ENCODE results near the gene PCYT2. TPM values are rescaled to one million over a fixed set of nuclear protein-coding genes. Genes with fewer than 3 reads are reported as not detected.

PCYT2 gene
- total and polyA plus RNA-seq, 2 donors (not counting 1 experiment from before 2014, with no cell fraction given), result 33.4 to 34.9 TPM

GRCh38 chr17:81939218-81939617 lies 28.0 kb upstream of the PCYT2 start:
- TF ChIP-seq, protein P1, sequence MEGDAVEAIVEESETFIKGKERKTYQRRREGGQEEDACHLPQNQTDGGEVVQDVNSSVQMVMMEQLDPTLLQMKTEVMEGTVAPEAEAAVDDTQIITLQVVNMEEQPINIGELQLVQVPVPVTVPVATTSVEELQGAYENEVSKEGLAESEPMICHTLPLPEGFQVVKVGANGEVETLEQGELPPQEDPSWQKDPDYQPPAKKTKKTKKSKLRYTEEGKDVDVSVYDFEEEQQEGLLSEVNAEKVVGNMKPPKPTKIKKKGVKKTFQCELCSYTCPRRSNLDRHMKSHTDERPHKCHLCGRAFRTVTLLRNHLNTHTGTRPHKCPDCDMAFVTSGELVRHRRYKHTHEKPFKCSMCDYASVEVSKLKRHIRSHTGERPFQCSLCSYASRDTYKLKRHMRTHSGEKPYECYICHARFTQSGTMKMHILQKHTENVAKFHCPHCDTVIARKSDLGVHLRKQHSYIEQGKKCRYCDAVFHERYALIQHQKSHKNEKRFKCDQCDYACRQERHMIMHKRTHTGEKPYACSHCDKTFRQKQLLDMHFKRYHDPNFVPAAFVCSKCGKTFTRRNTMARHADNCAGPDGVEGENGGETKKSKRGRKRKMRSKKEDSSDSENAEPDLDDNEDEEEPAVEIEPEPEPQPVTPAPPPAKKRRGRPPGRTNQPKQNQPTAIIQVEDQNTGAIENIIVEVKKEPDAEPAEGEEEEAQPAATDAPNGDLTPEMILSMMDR (IDR thresholded peaks at IDR 0.05), result no peak
- no peak for TF ChIP-seq EZH2 (IDR thresholded peaks at IDR 0.05; ENCODE audit: borderline replicate concordance, insufficient read depth, low read depth, low read length, poor library complexity, severe bottlenecking)
- no peak overlapping the region for H2AFZ ChIP-seq (ENCODE audit: insufficient read depth, low read depth, low read length, poor library complexity, severe bottlenecking)
- intact Hi-C loops (cut with micrococcal nuclease), result no loop called here
- H3K27me3 ChIP-seq (replicated peaks in 1 of 4; ENCODE audit: control extremely low read depth in 1 of 4, control insufficient read depth in 3 of 4, insufficient read depth in 4 of 4, low read length in 3 of 4), result peaks cover 0 to 19% (median 2%) of the 10 kb centered on the region in 4 experiments
- no peaks in the 10 kb centered on the region for H3K36me3 ChIP-seq (replicated peaks in 1 of 2; ENCODE audit: control extremely low read depth in 1 of 2, control insufficient read depth in 1 of 2, extremely low read depth in 1 of 2, insufficient read depth in 2 of 2, low read length in 1 of 2)
- peaks cover 5% of the 10 kb centered on the region for H3K27me3 Mint-ChIP-seq
- peaks cover 11% of the 10 kb centered on the region for H3K4me1 Mint-ChIP-seq
- H3K9me3 Mint-ChIP-seq (ENCODE audit: insufficient read depth), result no peaks in the 10 kb centered on the region
- no peak overlapping the region for H3K4me3 ChIP-seq (ENCODE audit: control extremely low read depth in 1 of 5, extremely low read depth in 1 of 5, insufficient read depth in 1 of 5, low read depth in 2 of 5, low read length in 4 of 5)
- POLR2A ChIA-PET, result no interaction called here
- no peak for DNase-seq
- 55% methylated on average over 15 of the region's 15 CpGs for WGBS (ENCODE audit: insufficient coverage)
- no peak overlapping the region for H3K4me2 ChIP-seq (replicated peaks; ENCODE audit: low read depth, low read length, poor library complexity, severe bottlenecking)
- CTCF ChIA-PET, result interaction anchor here (0.6 kb wide), 1 partner anchor 14 kb away, joined by 3 read pairs; no protein-coding TSS in a partner anchor
- H3K27ac Mint-ChIP-seq, result no peak overlapping the region
- no peak overlapping the region for H3K4me3 Mint-ChIP-seq
- H3K9me3 ChIP-seq (ENCODE audit: control extremely low read depth in 1 of 3, control insufficient read depth in 2 of 3, insufficient read depth in 1 of 3, low read length in 2 of 3), result no peaks in the 10 kb centered on the region
- H3K27ac ChIP-seq (ENCODE audit: low read length in 2 of 2), result no peak overlapping the region
- H3K4me1 ChIP-seq (ENCODE audit: control insufficient read depth in 2 of 2, insufficient read depth in 2 of 2, low read length in 2 of 2), result peaks cover 10 to 18% of the 10 kb centered on the region in 2 donors
- no peak overlapping the region for H3K9ac ChIP-seq (ENCODE audit: low read length)
- no peaks in the 10 kb centered on the region for H4K20me1 ChIP-seq (ENCODE audit: control insufficient read depth, insufficient read depth, low read length, poor library complexity, severe bottlenecking)
- no peaks in the 10 kb centered on the region for H3K79me2 ChIP-seq (ENCODE audit: control insufficient read depth, insufficient read depth, low read length)
- ATAC-seq (ENCODE audit: low read depth), result no peak

GRCh38 chr17:81935709-81936084 lies 24.5 kb upstream of the PCYT2 start:
- peaks cover 0 to 5% (median under 1%) of the 10 kb centered on the region in 4 experiments for H3K27me3 ChIP-seq (replicated peaks in 1 of 4; ENCODE audit: control extremely low read depth in 1 of 4, control insufficient read depth in 3 of 4, insufficient read depth in 4 of 4, low read length in 3 of 4)
- POLR2A ChIA-PET, result interaction anchor here (0.9 kb wide), 1 partner anchor 8 kb away, joined by 3 read pairs; the partner anchor contains the start of gene MAFG
- H3K27me3 Mint-ChIP-seq, result peaks cover 12% of the 10 kb centered on the region
- H4K20me1 ChIP-seq (ENCODE audit: control insufficient read depth, insufficient read depth, low read length, poor library complexity, severe bottlenecking), result no peaks in the 10 kb centered on the region
- H3K36me3 ChIP-seq (replicated peaks in 1 of 2; ENCODE audit: control extremely low read depth in 1 of 2, control insufficient read depth in 1 of 2, extremely low read depth in 1 of 2, insufficient read depth in 2 of 2, low read length in 1 of 2), result no peaks in the 10 kb centered on the region
- H3K9me3 Mint-ChIP-seq (ENCODE audit: insufficient read depth), result no peaks in the 10 kb centered on the region
- no peak overlapping the region for H3K27ac Mint-ChIP-seq
- H3K9ac ChIP-seq (ENCODE audit: low read length), result no peak overlapping the region
- no peak overlapping the region for H3K27ac ChIP-seq (ENCODE audit: low read length in 2 of 2)
- H3K4me2 ChIP-seq (replicated peaks; ENCODE audit: low read depth, low read length, poor library complexity, severe bottlenecking), result no peak overlapping the region
- H3K4me3 Mint-ChIP-seq, result peak overlapping the region; percentile 66
- intact Hi-C loops (cut with micrococcal nuclease), result no loop called here
- H2AFZ ChIP-seq (ENCODE audit: insufficient read depth, low read depth, low read length, poor library complexity, severe bottlenecking), result no peak overlapping the region
- CTCF ChIA-PET, result interaction anchor here (0.7 kb wide), 1 partner anchor 140 kb away, joined by 3 read pairs; no protein-coding TSS in a partner anchor
- no peak overlapping the region for H3K4me3 ChIP-seq (ENCODE audit: control extremely low read depth in 1 of 5, extremely low read depth in 1 of 5, insufficient read depth in 1 of 5, low read depth in 2 of 5, low read length in 4 of 5)
- H3K9me3 ChIP-seq (ENCODE audit: control extremely low read depth in 1 of 3, control insufficient read depth in 2 of 3, insufficient read depth in 1 of 3, low read length in 2 of 3), result no peaks in the 10 kb centered on the region
- no peaks in the 10 kb centered on the region for H3K79me2 ChIP-seq (ENCODE audit: control insufficient read depth, insufficient read depth, low read length)
- H3K4me1 ChIP-seq (ENCODE audit: control insufficient read depth in 2 of 2, insufficient read depth in 2 of 2, low read length in 2 of 2), result peaks cover 10 to 14% of the 10 kb centered on the region in 2 donors
- ATAC-seq (ENCODE audit: low read depth) (no peak), DNase-seq (no peak)
- WGBS (ENCODE audit: insufficient coverage), result 94% methylated on average over 6 of the region's 6 CpGs
- peaks cover 11% of the 10 kb centered on the region for H3K4me1 Mint-ChIP-seq
- TF ChIP-seq, protein P1 (IDR thresholded peaks at IDR 0.05), result no peak
- TF ChIP-seq EZH2 (IDR thresholded peaks at IDR 0.05; ENCODE audit: borderline replicate concordance, insufficient read depth, low read depth, low read length, poor library complexity, severe bottlenecking), result no peak
